ENCODE results near the gene KIAA0930.

Gene KIAA0930

DNA sequence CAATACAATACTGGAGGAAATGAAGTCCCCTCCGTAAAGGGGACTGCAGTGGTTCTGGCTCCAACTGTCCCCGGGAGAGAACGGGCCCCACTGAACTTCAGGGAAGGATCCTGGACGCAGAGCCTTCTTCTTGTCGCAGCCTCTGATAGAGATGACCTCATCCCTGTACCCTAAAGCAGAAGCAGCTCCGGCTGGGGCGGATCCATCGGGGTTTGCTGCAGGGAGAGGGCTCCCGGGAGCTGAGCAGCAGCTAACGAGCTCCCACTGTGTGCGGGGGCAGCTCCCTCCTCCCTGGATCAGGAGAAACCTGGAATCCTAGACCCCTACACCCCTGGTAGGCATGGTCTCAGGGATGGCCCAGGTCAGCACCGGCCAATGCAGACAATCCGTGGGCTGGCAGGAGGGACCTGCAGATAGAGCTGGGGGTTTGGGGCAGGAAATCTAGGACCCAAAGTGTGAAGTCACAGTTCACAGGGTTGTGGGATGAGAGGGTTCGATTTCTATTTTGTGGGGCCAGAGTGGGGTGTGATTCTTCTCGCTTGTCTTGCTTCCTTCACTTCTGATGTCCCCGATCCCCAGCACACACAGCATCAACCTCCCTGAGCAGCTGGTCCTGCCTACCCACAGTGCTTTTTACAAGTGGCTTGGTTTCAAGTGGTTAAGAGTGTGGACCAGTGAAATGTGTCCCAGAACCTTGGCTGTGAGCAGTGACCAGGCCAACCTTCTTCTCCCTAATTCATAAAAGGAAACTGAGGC, 12.9 kb downstream of the KIAA0930 start:
- no peaks in the 10 kb centered on the region for H4K20me1 ChIP-seq (ENCODE audit: low read depth, low read length)
- H3K9ac ChIP-seq (ENCODE audit: low read length): no peak overlapping the region
- H3K79me2 ChIP-seq (ENCODE audit: insufficient read depth, low read length): no peaks in the 10 kb centered on the region

GRCh38 chr22:45226503-45227186, 14.0 kb downstream of the KIAA0930 start:
- Histone ChIP-seq H3K36me3 (ENCODE audit: low read length) (no peaks in the 10 kb centered on the region), H3K4me2 (ENCODE audit: low read depth, low read length, poor library complexity, severe bottlenecking) (no peak overlapping the region), H3K27me3 (ENCODE audit: low read length) (no peaks in the 10 kb centered on the region), H3K9me2 (replicated peaks; ENCODE audit: insufficient read depth, low read length) (no peaks in the 10 kb centered on the region), H3K9me3 (ENCODE audit: insufficient read depth, low read length) (no peaks in the 10 kb centered on the region), H2AFZ (ENCODE audit: low read depth, low read length, severe bottlenecking) (no peak overlapping the region), H3F3A (ENCODE audit: insufficient read depth) (no peaks in the 10 kb centered on the region), H3K9ac (ENCODE audit: low read length) (no peak overlapping the region), H3K27ac (ENCODE audit: low read depth, low read length) (no peak overlapping the region), H3K4me3 (ENCODE audit: insufficient read depth, low read length, poor library complexity, severe bottlenecking) (no peak overlapping the region), H3K79me2 (ENCODE audit: insufficient read depth, low read length) (no peaks in the 10 kb centered on the region), H4K20me1 (ENCODE audit: low read depth, low read length) (no peaks in the 10 kb centered on the region)
- no peak for TF ChIP-seq CTCF (IDR thresholded peaks at IDR 0.05; ENCODE audit: insufficient read depth, low read length, poor library complexity, severe bottlenecking)
- no peak for TF ChIP-seq EZH2phosphoT487 (conservative IDR thresholded peaks at IDR 0.05; ENCODE audit: low read length)

More for the DNA sequence above, 12.9 kb downstream of the KIAA0930 start:
- no peaks in the 10 kb centered on the region for H3K27me3 ChIP-seq (ENCODE audit: low read length)
- H2AFZ ChIP-seq (ENCODE audit: low read depth, low read length, severe bottlenecking): no peak overlapping the region
- H3K9me2 ChIP-seq (replicated peaks; ENCODE audit: insufficient read depth, low read length): no peaks in the 10 kb centered on the region
- no peaks in the 10 kb centered on the region for H3K9me3 ChIP-seq (ENCODE audit: insufficient read depth, low read length)
- H3K36me3 ChIP-seq (ENCODE audit: low read length): no peaks in the 10 kb centered on the region
- no peak overlapping the region for H3K4me3 ChIP-seq (ENCODE audit: insufficient read depth, low read length, poor library complexity, severe bottlenecking)
- no peaks in the 10 kb centered on the region for H3F3A ChIP-seq (ENCODE audit: insufficient read depth)
- H3K27ac ChIP-seq (ENCODE audit: low read depth, low read length): no peak overlapping the region
- no peak overlapping the region for H3K4me2 ChIP-seq (ENCODE audit: low read depth, low read length, poor library complexity, severe bottlenecking)
- no peak for TF ChIP-seq EZH2phosphoT487 (conservative IDR thresholded peaks at IDR 0.05; ENCODE audit: low read length)

DNA sequence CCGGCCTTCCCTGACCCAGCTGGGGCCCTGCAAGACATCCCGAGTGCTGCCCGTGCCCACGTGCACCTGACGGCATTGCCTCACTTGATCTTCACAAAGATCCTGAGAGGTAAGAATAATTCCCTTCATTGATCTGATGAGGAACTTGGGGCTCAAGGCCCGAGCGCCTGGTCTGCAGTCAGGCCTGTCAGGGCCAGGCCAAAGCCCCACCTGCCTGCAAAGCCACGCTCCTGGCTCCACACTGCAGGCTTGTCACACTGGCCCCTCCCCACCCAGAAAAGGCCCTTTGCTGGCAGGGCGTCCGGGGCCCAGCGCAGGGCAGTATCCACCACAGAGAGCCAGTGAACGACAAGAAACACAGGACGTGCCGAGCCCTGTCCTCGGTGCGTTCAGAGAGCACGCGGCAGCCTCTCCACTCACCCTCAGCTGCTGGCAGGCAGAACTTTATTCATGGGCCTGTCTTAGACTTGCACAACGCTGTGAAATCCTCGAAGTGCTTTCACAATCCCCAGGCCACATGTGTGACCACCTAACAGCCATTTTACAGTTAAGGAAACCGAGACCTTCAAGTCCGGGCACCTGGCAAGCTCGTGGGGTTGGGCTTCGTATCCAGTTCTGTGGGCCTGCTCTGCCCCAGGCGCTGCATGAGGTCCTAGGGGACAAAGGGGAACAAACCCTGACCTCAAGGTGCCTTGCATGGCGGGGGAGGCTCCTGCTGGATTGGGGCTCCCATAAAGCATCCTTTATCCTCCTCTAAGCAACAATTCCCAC, 14.8 kb downstream of the KIAA0930 start:
- Histone ChIP-seq H3K4me2 (ENCODE audit: low read depth, low read length, poor library complexity, severe bottlenecking) (no peak overlapping the region), H3K36me3 (ENCODE audit: low read length) (no peaks in the 10 kb centered on the region), H3K27ac (ENCODE audit: low read depth, low read length) (no peak overlapping the region), H2AFZ (ENCODE audit: low read depth, low read length, severe bottlenecking) (no peak overlapping the region), H3F3A (ENCODE audit: insufficient read depth) (no peaks in the 10 kb centered on the region), H3K9me3 (ENCODE audit: insufficient read depth, low read length) (no peaks in the 10 kb centered on the region), H3K27me3 (ENCODE audit: low read length) (no peaks in the 10 kb centered on the region), H3K79me2 (ENCODE audit: insufficient read depth, low read length) (no peaks in the 10 kb centered on the region), H3K9me2 (replicated peaks; ENCODE audit: insufficient read depth, low read length) (no peaks in the 10 kb centered on the region), H3K9ac (ENCODE audit: low read length) (no peak overlapping the region), H4K20me1 (ENCODE audit: low read depth, low read length) (no peaks in the 10 kb centered on the region), H3K4me3 (ENCODE audit: insufficient read depth, low read length, poor library complexity, severe bottlenecking) (no peak overlapping the region)
- TF ChIP-seq CTCF (IDR thresholded peaks at IDR 0.05; ENCODE audit: insufficient read depth, low read length, poor library complexity, severe bottlenecking) (no peak), EZH2phosphoT487 (conservative IDR thresholded peaks at IDR 0.05; ENCODE audit: low read length) (no peak)
